Left hindlimb (tissue), 1 donor: ENCODE measurements around the gene DIP2B.

Source experiments
- DNase-seq: peaks from one replicate; pipeline ENCODE4 v3.0.0-alpha.2; 2018

The DIP2B gene

GRCh38 chr12:50614167-50614759, 109.5 kb downstream of the DIP2B start:
- no peak for DNase-seq

GRCh38 chr12:50615145-50615906, 110.5 kb downstream of the DIP2B start:
- DNase-seq, result no peak

GRCh38 chr12:50615907-50616296, 111.1 kb downstream of the DIP2B start:
- no peak for DNase-seq

GRCh38 chr12:50617657-50618056, 112.9 kb downstream of the DIP2B start:
- DNase-seq, result no peak

- no peak for DNase-seq
Measured at GRCh38 chr12:50618864-50619609, 114.3 kb downstream of the DIP2B start.

GRCh38 chr12:50619610-50619958, 114.8 kb downstream of the DIP2B start:
- DNase-seq, result no peak

GRCh38 chr12:50620109-50620977, 115.6 kb downstream of the DIP2B start:
- no peak for DNase-seq

- no peak for DNase-seq
Measured at GRCh38 chr12:50620978-50621360, 116.2 kb downstream of the DIP2B start.

- DNase-seq, result no peak
Measured at GRCh38 chr12:50621399-50622300, 116.9 kb downstream of the DIP2B start.

- DNase-seq, result no peak
Measured at GRCh38 chr12:50625029-50625925, 120.5 kb downstream of the DIP2B start.

GRCh38 chr12:50626026-50626425, 121.2 kb downstream of the DIP2B start:
- DNase-seq, result no peak

GRCh38 chr12:50627491-50627890, 122.7 kb downstream of the DIP2B start:
- no peak for DNase-seq

GRCh38 chr12:50628394-50628793, 123.6 kb downstream of the DIP2B start:
- DNase-seq, result no peak

- DNase-seq, result no peak
Measured at GRCh38 chr12:50633955-50634354, 129.2 kb downstream of the DIP2B start.

- no peak for DNase-seq
Measured at GRCh38 chr12:50634379-50634778, 129.6 kb downstream of the DIP2B start.

GRCh38 chr12:50635364-50635763, 130.6 kb downstream of the DIP2B start:
- DNase-seq, result no peak

- no peak for DNase-seq
Measured at GRCh38 chr12:50635857-50636256, 131.1 kb downstream of the DIP2B start.

- DNase-seq, result no peak
Measured at GRCh38 chr12:50636505-50636904, 131.7 kb downstream of the DIP2B start.

- DNase-seq, result no peak
Measured at GRCh38 chr12:50637870-50638481, 133.2 kb downstream of the DIP2B start.

GRCh38 chr12:50638482-50638880, 133.7 kb downstream of the DIP2B start:
- no peak for DNase-seq
